Measurements from ENCODE around the gene DLGAP3. TPM values are rescaled to one million over a fixed set of nuclear protein-coding genes. Genes with fewer than 3 reads are reported as not detected.
"Not testable (repeated sequence)": the region's sequence is repeated elsewhere in the genome, so short reads cannot be mapped to it uniquely, and the experiment has no call there.

Gene DLGAP3
- total RNA-seq, 4 donors from 2014 or later = 0.55 TPM; not detected in 3

DNA sequence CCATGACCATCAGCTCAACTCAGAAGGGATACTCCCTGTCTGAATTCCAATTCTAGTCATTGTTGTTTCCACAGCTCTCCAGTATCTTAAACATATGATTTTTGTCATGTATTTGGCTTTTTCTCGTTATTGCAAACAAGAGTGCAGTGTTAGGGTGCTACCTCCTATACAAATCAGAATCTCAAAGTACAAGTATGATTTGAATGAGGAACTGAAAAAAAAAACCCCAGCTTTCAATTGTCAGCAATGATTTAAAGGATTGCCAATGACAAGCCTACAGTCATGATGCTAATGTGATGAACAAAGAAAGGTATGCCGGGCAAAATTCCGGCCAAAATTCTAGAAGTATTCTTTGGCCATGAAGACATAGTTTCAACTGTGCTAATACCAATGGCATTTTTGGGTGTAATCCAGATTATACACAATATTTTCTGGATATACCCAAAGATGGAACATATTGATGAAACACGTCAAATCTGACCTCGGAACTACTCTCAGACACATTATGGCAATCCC, 40.8 kb upstream of the DLGAP3 start:
- Histone ChIP-seq H3K9me3 (no peaks in the 10 kb centered on the region), H3K36me3 (no peaks in the 10 kb centered on the region), H3K27me3 (no peaks in the 10 kb centered on the region), H3K4me1 (no peaks in the 10 kb centered on the region), H3K4me3 (no peak overlapping the region), H3K27ac (no peak overlapping the region)
- 90% methylated on average over 5 of the region's 5 CpGs for WGBS
- TF ChIP-seq POLR2A (IDR thresholded peaks at IDR 0.05) (no peak), CTCF (IDR thresholded peaks at IDR 0.05) (no peak), EP300 (IDR thresholded peaks at IDR 0.05) (no peak), POLR2AphosphoS5 (IDR thresholded peaks at IDR 0.05) (no peak)
- DNase-seq (ENCODE audit: low spot score in 2 of 2) = no peak

DNA sequence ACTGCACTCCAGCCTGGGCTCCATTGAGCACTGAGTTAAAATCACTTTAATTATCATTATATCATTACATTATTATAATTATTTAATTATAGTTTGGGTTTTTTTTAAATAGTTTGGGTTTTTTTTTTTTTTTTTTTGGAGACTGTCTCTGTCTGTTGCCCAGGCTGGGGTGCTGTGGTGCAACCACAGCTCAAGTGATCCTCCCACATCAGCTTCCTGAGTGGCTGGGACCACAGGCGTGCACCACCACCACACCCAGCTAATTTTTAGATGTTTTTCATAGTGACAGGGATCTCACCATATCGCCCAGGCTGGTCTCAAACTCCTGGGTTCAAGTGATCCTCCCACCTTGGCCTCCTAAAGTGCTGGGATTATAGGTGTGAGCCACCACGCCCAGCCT, 38.8 kb upstream of the DLGAP3 start:
- not testable (repeated sequence) for H3K36me3 ChIP-seq; H3K4me3 ChIP-seq; DNase-seq (ENCODE audit: low spot score in 2 of 2); H3K4me1 ChIP-seq; H3K27ac ChIP-seq; H3K27me3 ChIP-seq; H3K9me3 ChIP-seq
- WGBS = 86% methylated on average over 3 of the region's 3 CpGs

GRCh38 chr1:34967672-34968071, 38.2 kb upstream of the DLGAP3 start:
- H3K4me3 ChIP-seq; H3K4me1 ChIP-seq; DNase-seq (ENCODE audit: low spot score in 2 of 2); H3K27ac ChIP-seq; H3K36me3 ChIP-seq; H3K9me3 ChIP-seq; H3K27me3 ChIP-seq: not testable (repeated sequence)
- WGBS = no CpG with 5 or more reads among the region's 36 CpGs

DNA sequence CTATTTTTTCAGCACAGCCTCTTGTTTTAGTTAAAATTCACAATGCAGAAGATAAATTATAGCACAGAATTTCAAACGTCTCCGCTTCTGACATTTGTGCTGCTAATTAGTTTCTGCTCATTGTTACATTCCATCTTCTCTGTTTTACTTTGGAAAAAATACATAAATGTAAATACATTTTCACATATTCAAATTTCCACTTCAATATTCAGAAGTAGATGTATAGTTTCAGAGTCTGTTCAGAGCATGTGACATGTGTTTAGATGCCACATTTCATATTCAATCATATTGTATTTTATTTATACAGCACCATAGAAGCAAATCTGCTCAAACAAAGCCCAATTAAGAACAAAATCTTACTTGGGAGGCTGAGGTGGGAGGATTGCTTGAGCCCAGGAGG, 36.1 kb upstream of the DLGAP3 start:
- Histone ChIP-seq H3K4me3 (no peak overlapping the region), H3K36me3 (no peaks in the 10 kb centered on the region), H3K27ac (no peak overlapping the region), H3K9me3 (no peaks in the 10 kb centered on the region), H3K27me3 (no peaks in the 10 kb centered on the region), H3K4me1 (no peaks in the 10 kb centered on the region)
- 76% methylated on average over 2 of the region's 2 CpGs for WGBS
- no peak for DNase-seq (ENCODE audit: low spot score in 2 of 2)
- TF ChIP-seq POLR2A (IDR thresholded peaks at IDR 0.05) (no peak), EP300 (IDR thresholded peaks at IDR 0.05) (no peak), CTCF (IDR thresholded peaks at IDR 0.05) (no peak), POLR2AphosphoS5 (IDR thresholded peaks at IDR 0.05) (no peak)

DNA sequence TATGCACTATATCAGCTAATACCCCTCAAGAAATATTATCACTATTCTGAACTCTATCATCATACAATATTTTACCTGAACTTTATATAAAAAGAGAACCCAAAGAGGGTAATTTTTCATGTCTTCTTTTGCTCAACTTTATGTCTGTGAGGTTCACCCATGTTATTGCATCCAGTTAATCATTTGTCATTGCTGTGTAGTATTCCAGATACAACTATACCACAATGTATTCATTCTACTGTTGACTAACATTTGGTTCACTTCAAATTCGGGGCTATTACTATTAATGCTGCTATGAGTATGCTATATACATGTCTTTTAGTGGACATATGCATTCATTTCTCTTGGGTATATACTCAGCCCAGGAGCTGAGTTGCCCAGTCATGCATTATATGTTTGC, 21.0 kb upstream of the DLGAP3 start:
- no peak for TF ChIP-seq CTCF (IDR thresholded peaks at IDR 0.05)
- TF ChIP-seq POLR2AphosphoS5 (IDR thresholded peaks at IDR 0.05) = no peak
- TF ChIP-seq POLR2A (IDR thresholded peaks at IDR 0.05) = no peak
- no peak for TF ChIP-seq EP300 (IDR thresholded peaks at IDR 0.05)
- Histone ChIP-seq H3K4me3 (no peak overlapping the region), H3K4me1 (no peaks in the 10 kb centered on the region), H3K9me3 (no peaks in the 10 kb centered on the region), H3K27ac (no peak overlapping the region), H3K27me3 (peaks cover 5% of the 10 kb centered on the region), H3K36me3 (no peaks in the 10 kb centered on the region)
- DNase-seq (ENCODE audit: low spot score in 2 of 2) = no peak
- 41% methylated on average over 1 of the region's 1 CpG for WGBS

DNA sequence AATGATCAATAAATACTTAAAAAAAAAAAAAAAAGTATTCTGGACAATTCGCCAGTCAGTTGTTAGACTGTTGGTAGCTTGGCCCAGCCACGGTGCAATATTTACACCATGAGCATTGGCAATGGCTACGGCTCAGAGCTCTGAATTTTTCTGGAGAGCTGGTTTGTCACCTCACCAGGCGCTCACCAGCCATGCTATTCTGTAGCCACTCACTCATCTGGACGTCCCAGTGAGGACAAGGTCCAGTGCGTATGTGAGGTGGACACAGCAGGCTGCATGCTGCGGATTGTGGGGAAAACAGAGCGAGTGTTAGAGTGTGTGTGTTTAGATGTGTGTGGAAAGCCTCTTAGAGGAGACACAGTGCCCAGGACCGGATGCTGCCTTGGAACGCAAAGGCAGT, 19.3 kb upstream of the DLGAP3 start:
- not testable (repeated sequence) for H3K4me3 ChIP-seq; DNase-seq (ENCODE audit: low spot score in 2 of 2); H3K27me3 ChIP-seq; H3K9me3 ChIP-seq; H3K36me3 ChIP-seq; H3K27ac ChIP-seq; H3K4me1 ChIP-seq
- 92% methylated on average over 10 of the region's 10 CpGs for whole genome bisulfite sequencing

DNA sequence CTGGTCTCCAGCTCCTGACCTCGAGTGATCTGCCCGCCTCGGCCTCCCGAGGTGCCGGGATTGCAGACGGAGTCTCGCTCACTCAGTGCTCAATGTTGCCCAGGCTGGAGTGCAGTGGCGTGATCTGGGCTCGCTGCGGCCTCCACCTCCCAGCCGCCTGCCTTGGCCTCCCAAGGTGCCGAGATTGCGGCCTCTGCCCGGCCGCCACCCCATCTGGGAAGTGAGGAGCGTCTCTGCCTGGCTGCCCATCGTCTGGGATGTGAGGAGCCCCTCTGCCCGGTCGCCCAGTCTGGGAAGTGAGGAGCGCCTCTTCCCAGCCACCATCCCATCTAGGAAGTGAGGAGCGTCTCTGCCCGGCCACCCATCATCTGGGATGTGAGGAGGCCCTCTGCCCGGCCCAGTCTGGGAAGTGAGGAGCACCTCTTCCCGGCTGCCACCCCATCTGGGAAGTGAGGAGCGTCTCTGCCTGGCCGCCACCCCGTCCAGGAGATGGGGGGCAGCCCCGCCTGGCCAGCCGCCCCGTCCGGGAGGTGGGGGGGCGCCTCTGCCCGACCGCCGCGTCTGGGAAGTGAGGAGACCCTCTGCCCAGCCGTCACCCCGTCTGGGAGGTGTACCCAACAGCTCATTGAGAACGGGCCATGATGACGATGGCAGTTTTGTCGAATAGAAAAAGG, 18.3 kb upstream of the DLGAP3 start:
- H3K27ac ChIP-seq; H3K9me3 ChIP-seq; H3K4me3 ChIP-seq; H3K27me3 ChIP-seq; DNase-seq (ENCODE audit: low spot score in 2 of 2); H3K4me1 ChIP-seq; H3K36me3 ChIP-seq: not testable (repeated sequence)
- 94% methylated on average over 34 of the region's 41 CpGs for WGBS

All from suprapubic skin (tissue), 4 donors.